Right atrium auricular region (tissue), 2 donors: ENCODE data around the gene ERVK3-1. TPM values are rescaled to one million over a fixed set of nuclear protein-coding genes. Genes with fewer than 3 reads are reported as not detected.

Experiments used
- DNase-seq: peaks from one replicate; pipeline ENCODE4 v3.0.0-alpha.2; 2019; ENCODE audit warnings: low spot score
- H3K27ac ChIP-seq, 2 donors: fragments of 200-600 bp; sonication (generic); 1 replicate in 1 of 2; 2 replicates in 1 of 2; pipeline ENCODE4 v1.5.1; 2016 to 2019
- H3K27me3 ChIP-seq, 2 donors: fragments of 200-600 bp; sonication (generic); one replicate each; pipeline versions ENCODE4 v1.5.1 to v1.6.0; 2017 to 2019
- H3K36me3 ChIP-seq: fragments of 200-600 bp; sonication (generic); one replicate; pipeline ENCODE4 v1.5.1; 2016
- H3K4me1 ChIP-seq, 2 donors: fragments of 200-600 bp; sonication (generic); one replicate each; pipeline versions ENCODE4 v1.5.1 to v1.6.0; 2017 to 2019
- H3K4me3 ChIP-seq, 2 donors: fragments of 200-600 bp; sonication (generic); 1 replicate in 1 of 2; 2 replicates in 1 of 2; pipeline ENCODE4 v1.5.1; 2017 to 2019; ENCODE audit warnings: mild to moderate bottlenecking in 1 of 2, moderate library complexity in 1 of 2
- H3K9me3 ChIP-seq, 2 donors: fragments of 200-600 bp; sonication (generic); one replicate each; pipeline ENCODE4 v1.5.1; 2019
- total RNA-seq, 2 donors: library from RNA; depleted of rRNA; stranded (reverse); fragments of >200 nt; gene quantifications; one replicate each; pipeline ENCODE4 v1.1.0, GENCODE V29; 2016
- TF ChIP-seq, protein P1 (sequence below), 2 donors: fragments of 200-600 bp; sonication (generic); IDR thresholded peaks; one replicate each; pipeline ENCODE4 v1.5.1; 2019; ENCODE audit warnings: antibody characterized with exemption in 2 of 2

Gene ERVK3-1
- total RNA-seq, 2 donors from 2014 or later: 20.9 to 32.6 TPM

DNA sequence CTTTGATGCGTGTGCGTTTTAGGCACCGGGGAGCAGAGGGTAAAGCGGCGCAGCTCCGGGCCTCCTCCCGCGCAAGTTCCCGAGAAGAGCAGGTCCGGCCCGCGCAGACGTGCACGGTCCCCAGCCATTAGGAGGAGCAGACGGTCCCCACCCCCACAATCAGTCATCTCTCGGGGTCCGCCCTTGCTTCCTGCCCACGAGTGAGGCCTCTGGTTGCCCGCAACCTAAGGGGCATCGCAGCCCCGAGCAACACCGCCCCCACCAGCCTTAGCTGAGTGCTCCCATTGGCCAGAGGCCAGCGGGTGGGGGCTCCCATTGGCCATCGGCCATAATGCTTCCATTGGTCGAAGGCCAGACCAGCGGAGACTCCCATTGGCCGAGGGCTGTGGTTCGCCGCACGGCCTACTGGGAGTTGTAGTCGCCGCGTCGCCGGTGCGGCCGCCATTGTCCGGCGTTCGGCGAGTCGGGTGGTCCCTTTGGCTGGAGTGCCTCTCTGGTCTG lies 26.6 kb upstream of the ERVK3-1 start, which contains the start of gene ZNF8:
Gene ZNF8 (plus strand): TSS at position 415 of the 501 bp plus-strand sequence. CDS start 127 bp downstream, outside the sequence.
- H3K4me3 ChIP-seq: peak within 1 kb of the TSS; percentile 91 to 92
- H3K36me3 ChIP-seq: peaks cover 18% of the 10 kb centered on the region
- peak; percentile 98 for DNase-seq
- H3K4me1 ChIP-seq: peaks cover 0 to 26% of the 10 kb centered on the region in 2 donors
- H3K9me3 ChIP-seq: peaks cover 8 to 27% of the 10 kb centered on the region in 2 donors
- H3K27me3 ChIP-seq: no peaks in the 10 kb centered on the region
- H3K27ac ChIP-seq: peak within 1 kb of the TSS; percentile 94 to 96
- TF ChIP-seq, protein P1, sequence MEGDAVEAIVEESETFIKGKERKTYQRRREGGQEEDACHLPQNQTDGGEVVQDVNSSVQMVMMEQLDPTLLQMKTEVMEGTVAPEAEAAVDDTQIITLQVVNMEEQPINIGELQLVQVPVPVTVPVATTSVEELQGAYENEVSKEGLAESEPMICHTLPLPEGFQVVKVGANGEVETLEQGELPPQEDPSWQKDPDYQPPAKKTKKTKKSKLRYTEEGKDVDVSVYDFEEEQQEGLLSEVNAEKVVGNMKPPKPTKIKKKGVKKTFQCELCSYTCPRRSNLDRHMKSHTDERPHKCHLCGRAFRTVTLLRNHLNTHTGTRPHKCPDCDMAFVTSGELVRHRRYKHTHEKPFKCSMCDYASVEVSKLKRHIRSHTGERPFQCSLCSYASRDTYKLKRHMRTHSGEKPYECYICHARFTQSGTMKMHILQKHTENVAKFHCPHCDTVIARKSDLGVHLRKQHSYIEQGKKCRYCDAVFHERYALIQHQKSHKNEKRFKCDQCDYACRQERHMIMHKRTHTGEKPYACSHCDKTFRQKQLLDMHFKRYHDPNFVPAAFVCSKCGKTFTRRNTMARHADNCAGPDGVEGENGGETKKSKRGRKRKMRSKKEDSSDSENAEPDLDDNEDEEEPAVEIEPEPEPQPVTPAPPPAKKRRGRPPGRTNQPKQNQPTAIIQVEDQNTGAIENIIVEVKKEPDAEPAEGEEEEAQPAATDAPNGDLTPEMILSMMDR (IDR thresholded peaks at IDR 0.05): peak in 1 of 2 donors; percentile 42

DNA sequence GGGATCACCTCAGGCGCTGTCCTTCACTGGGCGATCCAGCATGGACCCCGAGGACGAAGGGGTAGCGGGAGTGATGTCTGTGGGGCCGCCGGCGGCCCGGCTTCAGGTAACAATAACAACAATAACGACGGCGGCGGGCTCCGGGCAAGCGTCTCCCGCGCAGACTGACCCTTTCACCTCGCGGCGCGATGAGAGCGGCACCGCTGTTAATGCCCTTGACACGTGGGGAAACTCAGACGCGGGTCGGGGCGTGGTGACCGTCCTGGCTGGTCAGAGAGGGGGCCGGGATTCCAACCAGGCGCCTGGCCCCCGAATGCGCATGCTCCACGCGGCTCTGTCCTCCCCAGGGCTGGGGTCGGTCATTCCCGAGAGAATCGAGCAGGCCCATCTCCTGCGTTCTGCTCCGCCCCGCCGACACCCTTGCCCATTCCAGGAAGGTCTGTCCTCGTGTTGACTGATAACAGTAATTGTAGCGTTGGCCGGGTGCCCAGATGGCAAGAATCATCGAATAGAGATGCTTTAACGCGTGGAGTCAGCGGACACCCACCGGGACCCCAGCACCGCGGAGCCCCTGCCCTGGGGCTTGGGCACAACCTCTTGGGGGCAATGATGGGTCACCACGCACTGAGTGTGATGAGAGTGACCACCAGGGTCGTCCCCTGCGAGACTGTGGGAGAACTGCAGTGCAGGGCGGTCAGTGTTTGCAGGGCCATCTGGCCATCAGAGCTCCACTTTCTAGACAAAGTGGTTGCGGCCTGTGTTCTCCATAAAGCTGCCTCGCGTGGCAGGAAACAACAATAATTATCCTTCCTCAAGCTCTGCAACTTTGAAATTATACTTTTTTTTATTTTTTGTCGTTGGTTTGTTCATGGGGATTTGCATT lies 25.9 kb upstream of the ERVK3-1 start:
- TF ChIP-seq, protein P1 (IDR thresholded peaks at IDR 0.05): no peak
- Histone ChIP-seq H3K27ac (peak overlapping the region; percentile 94 to 96), H3K27me3 (no peaks in the 10 kb centered on the region), H3K4me3 (peak overlapping the region; percentile 91 to 92), H3K36me3 (peaks cover 11% of the 10 kb centered on the region), H3K9me3 (peaks cover 7 to 20% of the 10 kb centered on the region in 2 donors), H3K4me1 (peaks cover 0 to 26% of the 10 kb centered on the region in 2 donors)
- peak; percentile 81 for DNase-seq

- no peak for DNase-seq
- TF ChIP-seq, protein P1 (IDR thresholded peaks at IDR 0.05): no peak
- H3K4me1 ChIP-seq: peaks cover 0 to 26% of the 10 kb centered on the region in 2 donors
- peak overlapping the region; percentile 94 to 96 for H3K27ac ChIP-seq
- peaks cover 9% of the 10 kb centered on the region for H3K36me3 ChIP-seq
- peaks cover under 1 to 14% of the 10 kb centered on the region in 2 donors for H3K9me3 ChIP-seq
- peak overlapping the region in 1 of 2 donors; percentile 92 for H3K4me3 ChIP-seq
- H3K27me3 ChIP-seq: no peaks in the 10 kb centered on the region
These were observed 25.3 kb upstream of the ERVK3-1 start for GRCh38 chr19:58279925-58280316.

- Histone ChIP-seq H3K27ac (no peak overlapping the region), H3K27me3 (no peaks in the 10 kb centered on the region), H3K36me3 (peaks cover 47% of the 10 kb centered on the region), H3K4me3 (no peak overlapping the region), H3K4me1 (peaks cover 0 to 20% of the 10 kb centered on the region in 2 donors), H3K9me3 (no peaks in the 10 kb centered on the region)
- no peak for DNase-seq
- TF ChIP-seq, protein P1 (IDR thresholded peaks at IDR 0.05): no peak
These were observed 21.0 kb upstream of the ERVK3-1 start for GRCh38 chr19:58284199-58284598.

DNA sequence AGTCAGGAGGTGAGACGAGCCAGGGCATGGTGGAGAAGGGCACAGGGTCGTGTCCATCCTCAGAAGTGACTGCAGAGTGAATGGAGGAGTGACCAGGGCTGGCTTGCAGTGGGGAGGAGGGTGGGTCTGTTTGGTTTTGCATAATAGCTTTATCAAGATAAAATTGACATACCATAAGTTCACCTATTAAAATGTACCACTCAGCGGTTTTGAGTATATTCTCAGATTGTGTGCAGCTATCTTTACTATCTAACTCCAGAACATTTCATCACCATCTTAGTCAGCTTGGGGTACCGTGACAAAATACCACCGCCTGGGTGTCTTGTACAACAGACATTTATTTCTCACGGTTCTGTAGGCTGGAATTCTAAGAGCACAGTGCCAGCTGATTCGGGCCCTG lies 13.2 kb upstream of the ERVK3-1 start:
- peaks cover 90% of the 10 kb centered on the region for H3K36me3 ChIP-seq
- TF ChIP-seq, protein P1 (IDR thresholded peaks at IDR 0.05): no peak
- H3K4me3 ChIP-seq: no peak overlapping the region
- H3K27me3 ChIP-seq: no peaks in the 10 kb centered on the region
- no peak overlapping the region for H3K27ac ChIP-seq
- no peaks in the 10 kb centered on the region for H3K4me1 ChIP-seq
- peaks cover 0 to 27% of the 10 kb centered on the region in 2 donors for H3K9me3 ChIP-seq
- DNase-seq: no peak
